ENCODE results near the gene DHRS7B.
"Not testable (repeated sequence)": the region's sequence is repeated elsewhere in the genome, so short reads cannot be mapped to it uniquely, and the experiment has no call there.

Gene DHRS7B

DNA sequence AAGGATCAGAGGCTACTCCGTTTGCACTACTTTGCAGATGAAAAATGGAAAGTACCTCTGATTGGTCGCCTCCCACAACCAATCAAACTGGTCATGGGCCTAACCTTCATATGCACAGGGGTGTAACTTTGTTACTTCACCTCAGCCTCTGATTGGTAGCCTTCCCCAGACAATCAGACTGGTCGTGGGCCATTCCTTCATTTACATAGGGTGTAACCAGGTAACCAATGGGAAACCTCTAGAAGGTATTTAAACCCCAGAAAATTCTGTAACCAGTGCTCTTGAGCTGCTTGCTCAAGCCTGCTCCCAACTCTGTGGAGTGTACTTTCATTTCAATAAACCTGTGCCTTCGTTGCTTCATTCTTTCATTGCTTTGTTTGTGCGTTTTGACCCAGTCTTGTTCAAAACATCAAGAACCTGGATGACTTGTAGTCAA, 44.7 kb upstream of the DHRS7B start:
- Histone ChIP-seq H3K79me2 (ENCODE audit: low read length) (no peaks in the 10 kb centered on the region), H3K27me3 (ENCODE audit: low read depth, low read length) (no peaks in the 10 kb centered on the region), H3K27ac (ENCODE audit: low read length) (no peak overlapping the region), H2AFZ (ENCODE audit: low read depth, low read length) (no peak overlapping the region), H3K36me3 (replicated peaks; ENCODE audit: low read depth, low read length) (no peaks in the 10 kb centered on the region), H3K4me2 (ENCODE audit: low read length) (no peak overlapping the region), H3K4me3 (ENCODE audit: low read length) (no peak overlapping the region), H3K4me1 (ENCODE audit: low read length) (no peaks in the 10 kb centered on the region), H3K9ac (ENCODE audit: low read length) (no peak overlapping the region), H3K9me3 (ENCODE audit: insufficient read depth, low read length) (no peaks in the 10 kb centered on the region), H4K20me1 (ENCODE audit: insufficient read depth, low read length) (no peaks in the 10 kb centered on the region)
- TF ChIP-seq, protein P1, sequence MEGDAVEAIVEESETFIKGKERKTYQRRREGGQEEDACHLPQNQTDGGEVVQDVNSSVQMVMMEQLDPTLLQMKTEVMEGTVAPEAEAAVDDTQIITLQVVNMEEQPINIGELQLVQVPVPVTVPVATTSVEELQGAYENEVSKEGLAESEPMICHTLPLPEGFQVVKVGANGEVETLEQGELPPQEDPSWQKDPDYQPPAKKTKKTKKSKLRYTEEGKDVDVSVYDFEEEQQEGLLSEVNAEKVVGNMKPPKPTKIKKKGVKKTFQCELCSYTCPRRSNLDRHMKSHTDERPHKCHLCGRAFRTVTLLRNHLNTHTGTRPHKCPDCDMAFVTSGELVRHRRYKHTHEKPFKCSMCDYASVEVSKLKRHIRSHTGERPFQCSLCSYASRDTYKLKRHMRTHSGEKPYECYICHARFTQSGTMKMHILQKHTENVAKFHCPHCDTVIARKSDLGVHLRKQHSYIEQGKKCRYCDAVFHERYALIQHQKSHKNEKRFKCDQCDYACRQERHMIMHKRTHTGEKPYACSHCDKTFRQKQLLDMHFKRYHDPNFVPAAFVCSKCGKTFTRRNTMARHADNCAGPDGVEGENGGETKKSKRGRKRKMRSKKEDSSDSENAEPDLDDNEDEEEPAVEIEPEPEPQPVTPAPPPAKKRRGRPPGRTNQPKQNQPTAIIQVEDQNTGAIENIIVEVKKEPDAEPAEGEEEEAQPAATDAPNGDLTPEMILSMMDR (IDR thresholded peaks at IDR 0.05; ENCODE audit: low read depth, low read length) = no peak
- no peak for TF ChIP-seq EZH2phosphoT487 (IDR thresholded peaks at IDR 0.05; ENCODE audit: low read depth)

DNA sequence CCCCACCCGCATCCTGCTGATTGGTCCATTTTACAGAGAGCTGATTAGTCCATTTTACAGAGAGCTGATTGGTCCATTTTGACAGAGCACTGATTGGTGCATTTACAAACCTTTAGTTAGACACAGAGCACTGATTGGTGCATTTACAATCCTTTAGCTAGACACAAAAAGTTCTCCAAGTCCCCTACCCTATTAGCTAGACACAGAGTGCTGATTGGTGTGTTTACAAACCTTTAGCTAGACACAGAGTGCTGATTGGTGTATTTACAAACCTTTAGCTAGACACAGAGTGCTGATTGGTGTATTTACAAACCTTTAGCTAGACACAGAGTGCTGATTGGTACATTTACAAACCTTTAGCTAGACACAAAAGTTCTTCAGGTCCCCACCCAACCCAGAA, 41.5 kb upstream of the DHRS7B start:
- H4K20me1 ChIP-seq (ENCODE audit: insufficient read depth, low read length); H2AFZ ChIP-seq (ENCODE audit: low read depth, low read length); H3K36me3 ChIP-seq (replicated peaks; ENCODE audit: low read depth, low read length); H3K9me3 ChIP-seq (ENCODE audit: insufficient read depth, low read length); H3K9ac ChIP-seq (ENCODE audit: low read length); H3K4me2 ChIP-seq (ENCODE audit: low read length); H3K79me2 ChIP-seq (ENCODE audit: low read length); H3K27me3 ChIP-seq (ENCODE audit: low read depth, low read length); H3K4me3 ChIP-seq (ENCODE audit: low read length); H3K27ac ChIP-seq (ENCODE audit: low read length): not testable (repeated sequence)
- H3K4me1 ChIP-seq (ENCODE audit: low read length) = peaks cover 11% of the 10 kb centered on the region

DNA sequence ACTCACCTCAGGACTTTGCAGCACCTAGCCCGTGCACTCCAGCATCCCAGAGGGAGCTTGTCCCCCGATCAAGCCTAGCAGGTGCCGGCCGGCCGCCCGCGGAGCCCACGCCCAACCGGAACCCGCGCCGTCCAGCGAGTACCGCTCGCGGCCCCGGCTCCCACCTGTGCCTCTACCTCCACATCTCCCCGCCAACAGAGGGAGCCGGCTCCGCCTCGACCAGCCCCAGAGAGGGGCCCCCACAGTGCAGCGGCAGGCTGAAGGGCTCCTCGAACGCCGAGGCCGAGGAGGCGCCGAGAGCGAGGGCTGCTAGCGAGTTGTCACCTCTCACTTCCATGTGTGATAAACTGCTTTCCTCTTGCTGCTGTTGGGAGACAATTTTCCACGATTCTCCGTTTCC, 41.1 kb upstream of the DHRS7B start:
- Histone ChIP-seq H3K9ac (ENCODE audit: low read length) (no peak overlapping the region), H4K20me1 (ENCODE audit: insufficient read depth, low read length) (no peaks in the 10 kb centered on the region), H3K79me2 (ENCODE audit: low read length) (no peaks in the 10 kb centered on the region), H3K27me3 (ENCODE audit: low read depth, low read length) (no peaks in the 10 kb centered on the region), H3K4me2 (ENCODE audit: low read length) (no peak overlapping the region), H3K9me3 (ENCODE audit: insufficient read depth, low read length) (no peaks in the 10 kb centered on the region), H3K36me3 (replicated peaks; ENCODE audit: low read depth, low read length) (no peaks in the 10 kb centered on the region), H3K27ac (ENCODE audit: low read length) (no peak overlapping the region), H2AFZ (ENCODE audit: low read depth, low read length) (no peak overlapping the region), H3K4me1 (ENCODE audit: low read length) (peaks cover 14% of the 10 kb centered on the region), H3K4me3 (ENCODE audit: low read length) (no peak overlapping the region)
- TF ChIP-seq, protein P1 (IDR thresholded peaks at IDR 0.05; ENCODE audit: low read depth, low read length) = no peak
- TF ChIP-seq EZH2phosphoT487 (IDR thresholded peaks at IDR 0.05; ENCODE audit: low read depth) = no peak

DNA sequence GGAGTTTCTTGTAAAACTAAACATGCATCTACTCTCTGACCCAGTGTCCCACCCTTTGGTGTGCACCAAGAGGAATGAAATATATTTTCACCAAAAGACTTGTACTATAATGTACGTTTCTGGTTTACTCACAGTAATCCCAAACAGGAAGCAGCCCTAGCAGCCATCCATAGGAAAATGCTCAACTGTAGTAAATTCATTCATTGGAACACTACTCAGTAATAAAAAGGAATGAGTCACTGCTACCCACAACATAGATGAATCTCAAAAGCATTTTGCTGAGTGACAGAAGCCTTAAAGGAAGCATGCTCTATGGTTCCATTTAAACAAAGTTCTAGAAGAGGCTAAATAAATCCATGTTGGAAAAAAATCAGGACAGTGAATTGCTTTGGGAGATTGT, 37.6 kb upstream of the DHRS7B start:
- no peaks in the 10 kb centered on the region for H3K36me3 ChIP-seq (replicated peaks; ENCODE audit: low read depth, low read length)

More for the DNA sequence above, 37.6 kb upstream of the DHRS7B start:
- no peaks in the 10 kb centered on the region for H3K27me3 ChIP-seq (ENCODE audit: low read depth, low read length)
- no peak for TF ChIP-seq EZH2phosphoT487 (IDR thresholded peaks at IDR 0.05; ENCODE audit: low read depth)
- TF ChIP-seq, protein P1 (IDR thresholded peaks at IDR 0.05; ENCODE audit: low read depth, low read length) = no peak
- H3K27ac ChIP-seq (ENCODE audit: low read length) = no peak overlapping the region
- H3K79me2 ChIP-seq (ENCODE audit: low read length) = no peaks in the 10 kb centered on the region
- H2AFZ ChIP-seq (ENCODE audit: low read depth, low read length) = no peak overlapping the region
- H4K20me1 ChIP-seq (ENCODE audit: insufficient read depth, low read length) = no peaks in the 10 kb centered on the region
- H3K4me3 ChIP-seq (ENCODE audit: low read length) = no peak overlapping the region
- no peaks in the 10 kb centered on the region for H3K9me3 ChIP-seq (ENCODE audit: insufficient read depth, low read length)
- H3K4me1 ChIP-seq (ENCODE audit: low read length) = peaks cover 18% of the 10 kb centered on the region
- no peak overlapping the region for H3K4me2 ChIP-seq (ENCODE audit: low read length)
- no peak overlapping the region for H3K9ac ChIP-seq (ENCODE audit: low read length)
